NCI-H2029 (cell line): ENCODE results near the gene SUSD5.
A peak's percentile ranks its signal among the peaks of the same experiment; 100 is the strongest.
"Not testable (repeated sequence)": the region's sequence is repeated elsewhere in the genome, so short reads cannot be mapped to it uniquely, and the experiment has no call there.

ENCODE experiments used
- DNase-seq: peaks from one replicate; lab custom pipeline; 2025; lab: John Stamatoyannopoulos, UW

SUSD5 gene

DNA sequence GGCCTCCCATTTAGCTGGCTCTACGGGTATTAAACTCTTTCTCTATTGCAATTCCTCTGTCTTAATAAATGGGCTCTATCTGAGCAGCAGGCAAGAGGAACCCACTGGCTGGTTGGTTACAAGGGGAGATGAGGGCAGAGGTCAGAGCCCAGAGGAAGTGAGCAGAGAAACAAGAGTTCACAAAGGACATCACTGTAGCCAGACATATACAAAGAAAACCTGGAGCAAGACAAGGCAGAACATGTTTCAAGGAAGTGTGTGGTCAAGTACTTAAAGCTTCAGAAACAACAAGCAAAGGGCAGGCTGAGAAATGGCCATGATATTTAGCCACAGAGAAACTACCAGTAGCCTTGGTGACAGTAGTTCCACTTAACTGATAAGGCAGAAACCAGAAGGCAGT is 24.3 kb downstream of the SUSD5 start:
- DNase-seq, result no peak

DNA sequence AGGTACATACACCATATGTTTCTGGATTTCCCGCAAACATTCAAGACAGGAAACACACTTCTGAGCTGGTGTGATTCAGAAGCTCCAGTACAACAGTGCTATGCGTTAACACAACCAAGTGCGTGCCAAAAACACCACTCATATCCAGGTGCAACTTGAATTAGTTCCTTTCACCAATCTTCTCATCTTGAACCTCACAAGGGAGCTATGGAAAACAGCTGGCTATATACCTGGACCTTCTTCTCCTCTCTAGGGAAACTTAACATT is 31.3 kb downstream of the SUSD5 start:
- no peak for DNase-seq

DNA sequence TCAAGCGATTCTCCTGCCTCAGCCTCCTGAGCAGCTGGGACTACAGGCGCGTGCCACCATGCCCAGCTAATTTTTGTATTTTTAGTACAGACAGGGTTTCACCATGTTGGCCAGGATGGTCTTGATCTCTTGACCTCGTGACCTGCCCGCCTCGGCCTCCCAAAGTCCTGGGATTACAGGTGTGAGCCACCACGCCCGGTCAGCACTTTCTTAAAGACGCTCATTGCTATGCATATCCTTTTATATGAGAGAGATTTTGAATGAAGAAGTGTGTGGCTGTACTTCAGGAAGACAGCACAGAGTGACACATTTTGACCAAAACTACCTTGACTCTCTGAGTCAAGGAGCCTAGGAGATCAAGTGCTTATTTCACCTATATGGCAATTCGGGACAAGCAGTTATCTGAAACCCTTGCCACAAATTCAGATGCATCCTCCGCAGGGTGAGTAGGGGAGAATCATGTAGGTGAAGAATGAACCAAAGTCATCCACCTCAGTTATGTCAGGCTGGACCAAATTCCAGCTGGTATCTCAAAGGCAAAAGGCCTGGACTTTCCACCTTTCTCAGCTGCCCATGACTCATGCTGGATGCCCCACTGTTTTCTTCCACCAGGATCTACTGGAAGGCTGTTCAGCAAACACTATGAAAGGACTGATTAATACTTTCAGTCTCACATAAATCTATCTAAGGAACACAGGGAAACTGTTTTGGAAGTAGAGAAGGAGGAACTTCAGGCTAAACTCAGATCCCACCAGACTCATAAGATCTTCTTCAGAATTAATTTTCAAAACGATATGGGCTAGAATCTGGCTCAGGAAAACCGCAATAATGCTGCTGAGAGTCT is 31.9 kb downstream of the SUSD5 start:
- DNase-seq, result no peak

DNA sequence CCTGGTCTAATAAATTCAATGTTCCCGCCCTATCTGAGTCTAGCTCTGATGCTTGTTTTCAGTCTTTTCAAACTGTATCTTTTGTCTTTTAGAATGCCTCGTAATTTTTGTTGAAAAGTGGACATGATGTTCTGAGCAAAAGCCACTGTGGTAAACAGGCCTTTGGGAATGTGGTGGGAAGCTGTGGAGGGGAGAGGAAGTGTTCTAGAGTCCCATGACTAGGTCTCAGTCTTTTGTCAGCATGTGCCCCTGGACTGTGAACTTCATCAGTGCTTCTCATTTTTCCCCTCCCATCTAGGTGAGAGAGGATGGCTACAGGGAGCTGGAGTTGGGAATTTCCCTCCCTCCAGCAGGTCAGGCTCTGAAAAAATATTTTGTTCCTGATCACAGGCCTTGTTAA is 33.7 kb downstream of the SUSD5 start:
- DNase-seq, result no peak

DNA sequence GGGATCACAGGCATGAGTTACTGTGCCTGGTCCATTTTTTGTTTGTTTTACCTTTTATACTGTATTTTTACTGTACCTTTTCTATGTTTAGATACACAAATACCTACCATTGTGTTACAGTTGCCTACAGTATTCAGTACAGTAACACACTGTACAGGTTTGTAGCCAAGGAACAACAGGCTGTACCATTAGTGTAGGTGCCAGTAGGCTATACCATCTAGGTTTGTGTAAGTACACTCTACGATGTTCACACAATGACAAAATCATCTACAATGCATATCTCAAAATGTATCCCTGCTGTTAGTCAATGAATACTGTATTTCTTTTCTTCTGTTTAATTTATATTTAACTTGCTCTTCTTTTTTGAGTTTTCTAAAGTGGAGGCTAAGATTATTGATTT is 37.0 kb downstream of the SUSD5 start:
- DNase-seq, result not testable (repeated sequence)

DNA sequence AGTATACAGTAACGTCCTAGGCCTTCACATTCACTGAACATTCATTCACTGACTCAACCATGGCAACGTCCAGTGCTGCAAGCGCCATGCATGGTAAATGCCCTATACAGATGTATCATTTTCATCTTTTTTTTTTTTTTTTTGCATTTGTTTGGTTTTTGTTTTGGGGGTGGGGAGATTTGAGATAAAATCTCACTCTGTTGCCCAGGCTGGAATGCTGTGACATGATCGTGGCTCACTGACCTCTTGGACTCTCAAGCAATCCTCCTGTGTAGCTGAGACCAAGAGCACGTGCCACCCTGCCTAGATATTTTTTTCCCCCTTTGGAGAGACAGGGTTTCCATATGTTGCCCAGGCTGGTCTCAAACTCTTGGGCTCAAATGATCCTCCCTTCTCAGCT is 37.4 kb downstream of the SUSD5 start:
- no peak for DNase-seq

DNA sequence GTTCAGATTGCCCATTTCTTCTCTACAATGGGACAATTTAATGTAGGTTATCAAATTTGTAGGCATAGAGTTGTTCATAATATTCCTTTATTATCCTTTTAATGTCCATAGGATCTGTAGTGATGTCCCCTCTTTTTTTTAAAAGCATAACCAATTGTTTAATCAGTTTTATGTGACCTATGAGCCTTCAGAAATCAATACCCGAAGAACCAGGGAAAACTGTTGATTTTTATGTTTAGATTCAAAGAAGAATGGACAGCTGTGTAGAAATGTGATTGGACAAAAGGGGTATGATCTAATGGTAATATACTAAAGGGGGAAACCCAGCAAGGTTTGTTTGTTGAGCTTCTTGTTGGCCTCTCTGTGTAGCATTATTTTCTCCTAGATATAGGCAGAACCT is 39.5 kb downstream of the SUSD5 start:
- no peak for DNase-seq

DNA sequence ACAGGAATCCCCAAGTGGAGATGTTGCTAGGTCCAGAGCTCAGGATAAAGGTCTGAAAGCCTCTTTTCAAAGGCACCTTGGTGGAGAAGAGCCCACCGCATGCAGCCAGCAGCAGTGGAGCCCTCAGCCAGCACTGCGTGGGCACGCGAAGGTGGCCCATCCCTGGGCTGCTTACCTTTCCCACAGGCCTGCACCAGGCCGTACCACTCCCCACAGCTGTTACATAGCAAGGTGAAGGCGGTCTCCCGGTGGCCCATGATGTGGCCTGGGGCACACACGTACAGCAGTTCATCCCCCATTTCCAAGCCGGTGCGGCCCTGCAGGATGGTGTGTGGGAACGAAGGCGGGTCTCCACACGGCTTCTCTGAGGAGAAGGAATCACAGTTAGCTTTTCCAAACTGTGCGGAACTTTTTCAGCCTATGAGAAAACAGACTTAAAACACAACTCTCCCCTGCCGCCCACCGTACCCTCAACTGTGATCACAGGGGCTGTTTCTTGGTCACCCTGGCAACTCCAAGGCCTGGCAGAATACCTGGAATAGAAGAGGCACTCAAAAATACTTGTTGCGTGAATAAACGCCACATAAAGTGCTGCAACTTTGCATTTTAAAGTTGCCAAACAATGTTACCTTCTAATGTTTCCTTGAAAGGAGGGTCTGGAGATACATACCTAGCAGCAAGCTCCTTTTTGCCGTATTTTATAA is 43.7 kb downstream of the SUSD5 start:
- no peak for DNase-seq

DNA sequence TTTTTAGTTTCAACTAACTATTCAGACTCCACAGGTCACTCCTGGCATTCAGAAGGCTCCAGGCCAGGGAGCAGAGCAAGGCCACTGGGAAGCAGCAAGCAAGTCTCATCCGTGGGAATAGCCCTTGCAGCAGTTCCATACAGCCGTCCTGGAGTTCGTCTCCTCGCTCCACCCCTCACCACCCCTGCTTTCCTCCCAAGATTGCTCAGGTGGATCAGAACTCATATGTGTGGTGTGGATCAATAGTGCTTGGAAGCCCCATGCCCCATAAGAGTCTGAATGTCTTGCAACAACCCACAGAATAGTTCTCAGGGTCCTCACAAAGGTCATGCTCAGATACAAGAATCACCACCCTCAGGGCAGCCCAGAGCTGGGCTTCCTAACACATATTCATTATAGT is 44.5 kb downstream of the SUSD5 start:
- DNase-seq, result no peak

DNA sequence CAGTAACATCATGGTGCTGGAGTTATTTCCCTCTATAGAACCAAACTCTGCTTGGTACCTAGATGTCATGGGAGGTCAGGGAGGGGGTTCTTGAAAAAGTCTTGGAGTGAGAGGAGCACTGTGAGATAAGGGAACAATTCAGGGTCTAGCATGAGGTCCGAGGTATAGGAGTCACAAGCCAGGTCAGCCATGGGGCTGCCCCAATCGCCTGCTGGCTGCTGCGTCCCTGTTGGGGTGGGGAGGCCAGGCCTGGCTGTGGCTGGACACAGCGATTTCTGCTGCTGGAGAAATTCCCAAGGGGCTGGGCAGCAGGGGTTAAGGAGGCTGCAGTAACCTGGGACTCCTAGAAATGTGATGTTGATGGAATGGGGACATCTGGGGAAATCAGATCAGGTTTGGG is 44.9 kb downstream of the SUSD5 start:
- DNase-seq, result no peak

DNA sequence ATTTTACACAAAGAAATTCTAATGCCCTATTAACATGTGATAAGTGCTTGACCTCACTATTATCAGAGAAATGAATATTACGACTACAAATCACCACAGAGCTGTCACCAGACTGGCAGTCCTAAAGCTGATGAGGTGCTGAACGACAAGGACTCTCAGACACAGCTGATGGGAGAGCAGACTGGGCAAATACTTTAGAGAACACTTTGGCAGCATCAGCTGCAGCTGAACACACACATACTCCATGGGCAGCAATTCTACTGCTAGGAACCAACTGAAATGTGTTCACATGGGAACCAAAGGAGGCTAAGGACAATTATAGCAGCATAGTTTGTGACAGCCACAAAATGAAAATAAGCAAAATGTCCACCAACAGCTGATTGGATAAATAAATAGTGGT is 45.5 kb downstream of the SUSD5 start:
- DNase-seq, result peak; percentile 91

DNA sequence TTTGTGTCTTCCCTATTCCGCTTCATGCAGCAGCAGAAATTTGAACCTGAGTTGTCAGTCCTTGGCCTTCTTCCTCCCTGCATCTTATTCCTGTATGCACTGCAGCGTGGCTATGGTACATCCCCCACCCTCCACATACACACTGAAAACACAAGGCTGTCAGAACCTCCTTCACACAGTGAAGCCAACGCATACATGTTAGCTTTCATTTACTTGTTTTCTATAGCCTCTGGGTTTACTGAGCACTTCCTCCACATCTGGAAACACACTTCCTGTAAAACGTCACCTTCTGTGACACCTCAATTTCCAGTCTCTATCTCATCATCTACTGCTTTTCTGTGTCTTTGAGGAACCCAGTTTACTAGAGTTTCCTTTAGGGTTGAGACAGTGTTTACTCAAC is 47.0 kb downstream of the SUSD5 start:
- peak; percentile 42 for DNase-seq

DNA sequence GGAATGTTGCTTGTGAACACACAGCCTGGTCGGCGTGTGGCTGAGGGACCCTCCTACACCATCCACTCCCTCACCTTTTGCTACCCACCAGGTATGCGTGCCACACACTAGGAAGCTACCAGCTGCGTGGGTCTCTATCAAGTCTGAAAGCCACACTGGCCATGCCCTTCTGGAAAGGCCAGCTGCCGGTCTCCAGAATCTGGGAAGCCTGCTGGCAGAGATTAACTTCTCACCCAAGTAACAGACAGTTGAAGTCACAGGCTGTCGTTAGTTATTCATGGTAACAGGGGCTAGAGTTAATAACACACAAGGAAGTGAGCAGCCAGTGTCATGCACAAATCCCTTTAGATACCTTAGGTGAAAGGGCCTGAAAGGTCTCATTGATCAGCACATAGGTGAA is 48.1 kb downstream of the SUSD5 start:
- no peak for DNase-seq

DNA sequence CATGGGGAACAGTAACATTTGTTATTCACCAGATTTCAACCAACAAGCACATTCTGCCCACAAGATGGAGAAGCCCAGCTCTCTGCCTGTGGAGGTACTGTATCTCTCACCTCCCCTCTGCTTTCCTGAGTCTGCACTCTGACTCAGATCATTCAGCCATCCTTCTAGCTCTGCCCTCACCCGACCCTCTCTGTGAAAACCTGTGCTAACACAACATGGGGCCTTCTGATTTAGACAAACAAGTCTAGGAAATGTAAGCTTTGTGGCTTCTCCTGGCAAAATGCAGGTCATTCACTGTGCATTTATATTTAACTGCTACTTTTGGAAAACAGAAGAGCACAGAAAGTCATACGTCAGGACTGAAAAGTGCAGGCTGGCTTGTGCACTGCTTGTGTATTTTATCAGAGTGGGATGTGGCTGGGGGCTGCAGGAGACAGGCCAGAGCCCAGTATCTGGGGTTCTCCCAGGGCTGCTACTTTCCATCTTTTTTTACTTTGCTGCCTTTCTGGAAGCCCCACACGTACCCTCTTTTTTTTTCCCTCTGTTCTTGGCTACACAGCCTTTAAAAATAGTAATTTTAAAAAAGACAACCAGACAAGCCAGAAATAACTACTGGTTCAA is 50.8 kb downstream of the SUSD5 start:
- DNase-seq, result no peak

DNA sequence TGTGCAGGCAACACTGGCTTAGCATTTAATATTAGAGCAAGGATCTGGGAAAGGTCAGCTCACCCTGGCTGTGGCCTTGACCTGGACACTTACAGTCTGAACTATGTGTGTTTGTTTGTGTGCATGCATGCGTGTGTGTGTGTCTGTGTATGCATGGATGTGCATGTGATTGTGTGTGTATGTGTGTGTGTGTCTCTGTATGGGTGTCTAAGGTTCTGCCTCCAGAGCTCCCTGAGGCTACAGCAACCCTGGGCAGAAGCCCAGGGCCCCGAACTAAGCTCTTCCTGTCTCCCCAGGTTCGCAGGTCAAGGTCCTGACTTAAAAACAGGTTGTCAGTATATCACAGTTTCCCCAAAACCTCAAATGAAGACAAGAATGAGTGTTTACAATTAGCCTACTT is 51.3 kb downstream of the SUSD5 start:
- DNase-seq, result no peak

DNA sequence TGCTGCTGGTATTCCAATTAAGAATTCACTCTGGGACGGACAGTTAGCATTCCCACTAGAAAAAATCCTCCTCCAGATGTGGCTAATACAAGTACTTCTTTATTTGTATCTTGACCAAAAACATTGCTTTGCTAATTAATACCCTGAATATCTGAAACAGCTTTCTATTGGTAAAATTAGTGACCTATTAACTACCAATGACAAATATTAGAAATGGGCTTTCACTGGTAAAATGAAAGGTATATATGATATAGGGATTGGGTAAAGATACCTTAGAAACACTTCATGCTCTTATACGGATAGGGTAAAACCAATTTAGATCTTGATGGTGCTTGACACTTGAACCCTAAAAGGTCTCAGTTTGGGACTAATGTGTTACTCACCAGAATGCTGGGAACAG is 52.5 kb downstream of the SUSD5 start:
- DNase-seq, result no peak

DNA sequence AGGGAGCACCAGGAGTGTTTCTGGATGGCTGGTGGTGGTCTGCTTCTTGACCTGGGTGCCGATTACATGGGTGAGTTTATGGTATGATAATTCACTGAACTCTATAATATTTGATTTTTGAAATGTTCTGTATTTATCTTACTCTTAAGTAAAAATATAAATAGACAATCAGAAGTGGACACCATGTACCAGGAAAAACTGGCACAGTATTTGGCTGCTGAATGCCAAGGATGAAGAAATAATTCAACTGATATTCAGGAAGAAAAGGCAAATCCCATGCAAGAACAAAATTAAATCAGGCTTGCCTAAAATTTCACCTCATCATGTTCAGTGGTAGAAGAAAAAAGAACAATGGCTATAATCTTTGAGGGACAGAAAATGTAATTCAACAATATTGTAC is 53.2 kb downstream of the SUSD5 start:
- DNase-seq, result no peak

DNA sequence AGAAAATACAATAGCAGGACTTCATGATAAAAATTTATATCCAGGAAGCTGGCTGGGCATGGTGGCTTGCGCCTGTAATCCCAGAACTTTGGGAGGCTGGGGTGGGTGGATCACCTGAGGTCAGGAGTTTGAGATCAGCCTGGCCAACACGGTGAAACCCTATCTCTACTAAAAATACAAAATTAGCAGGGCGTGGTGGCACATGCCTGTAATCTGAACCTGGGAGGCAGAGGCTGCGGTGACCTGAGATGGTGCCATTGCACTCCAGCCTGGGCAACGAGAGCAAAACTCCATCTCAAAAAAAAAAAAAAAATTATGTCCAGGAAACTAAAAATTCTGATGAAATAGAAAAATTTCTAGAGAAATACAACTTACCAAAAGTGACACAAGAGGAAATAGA is 56.0 kb downstream of the SUSD5 start:
- DNase-seq, result not testable (repeated sequence)

DNA sequence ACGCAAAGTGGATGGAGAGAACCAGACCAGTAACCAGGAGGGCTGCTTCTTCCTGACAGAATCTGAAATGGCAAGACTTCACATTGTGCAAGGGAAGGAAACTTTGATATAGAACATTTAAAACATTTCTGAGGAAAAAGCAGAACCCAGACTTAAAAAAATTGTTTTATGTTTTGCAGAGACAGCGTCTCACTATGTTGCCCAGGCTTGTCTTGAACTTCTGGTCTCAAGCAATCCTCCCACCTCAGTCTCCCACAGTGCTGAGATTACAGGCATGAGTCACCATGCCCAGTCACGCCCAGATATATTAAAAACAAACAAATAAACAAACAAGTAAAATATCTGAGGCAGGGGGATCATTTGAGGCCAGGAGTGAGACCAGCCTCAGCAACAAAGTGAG is 58.6 kb downstream of the SUSD5 start:
- no peak for DNase-seq

DNA sequence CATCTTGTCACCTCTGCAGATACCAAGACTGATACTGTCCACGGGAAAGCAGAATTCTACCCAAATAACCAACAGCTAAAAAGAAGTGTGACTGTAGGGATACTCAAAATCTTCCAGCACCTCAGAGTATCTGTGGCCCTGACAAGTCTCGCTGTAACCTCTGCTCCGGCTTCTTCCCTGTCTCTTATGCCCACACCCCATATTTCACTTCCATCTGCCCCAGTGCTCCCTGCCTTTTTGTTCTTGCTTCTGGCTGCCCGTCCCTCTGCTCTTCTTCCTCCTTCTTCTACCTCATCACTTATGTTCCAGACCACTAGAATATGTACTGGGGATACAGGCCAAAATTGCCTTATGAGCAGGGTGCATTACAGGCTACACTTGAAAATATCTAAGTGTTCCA is 59.4 kb downstream of the SUSD5 start:
- DNase-seq, result no peak

DNA sequence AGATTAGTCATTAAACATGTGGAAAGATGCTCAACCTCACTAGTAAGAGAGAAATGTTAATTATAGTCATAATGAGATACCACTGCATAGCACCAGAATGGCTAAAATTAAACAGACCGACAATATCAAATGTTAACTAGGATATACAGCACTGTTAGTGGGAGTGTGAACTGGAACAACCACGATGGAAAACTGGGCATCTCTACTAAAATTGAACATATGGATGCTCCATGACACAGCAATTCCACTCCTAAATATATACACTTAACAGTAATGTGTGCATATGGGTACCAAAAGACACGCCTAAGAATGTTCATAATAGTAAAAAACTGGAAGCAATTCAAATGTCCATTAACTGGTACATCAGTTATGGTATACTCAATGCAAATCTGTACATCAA is 63.3 kb downstream of the SUSD5 start:
- DNase-seq, result no peak

DNA sequence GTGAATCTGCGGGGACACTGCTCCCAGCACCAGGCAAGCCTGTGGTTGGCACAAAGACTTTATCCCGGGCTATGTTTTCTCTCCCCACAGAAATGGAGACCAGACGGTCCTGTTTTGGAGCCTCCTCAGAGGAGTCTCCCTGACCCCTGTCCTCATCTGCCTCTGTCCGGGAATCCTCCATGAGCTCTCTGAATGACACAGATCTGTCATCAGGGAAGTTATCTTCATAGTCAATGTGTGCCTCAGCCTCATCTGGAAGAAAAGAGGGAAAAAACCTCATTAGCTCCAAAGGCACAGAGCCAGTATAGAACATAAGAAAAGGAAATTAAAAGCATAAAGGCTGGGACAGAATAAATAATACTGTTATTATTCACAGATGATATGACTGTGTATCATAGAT is 64.8 kb downstream of the SUSD5 start:
- DNase-seq, result no peak
